K562 treated with DMSO at 1 percent for 4 hours (cell line): Measurements from ENCODE around the gene MED9. TPM values are rescaled to one million over a fixed set of nuclear protein-coding genes. Genes with fewer than 3 reads are reported as not detected.

Experiments used
- total RNA-seq: library from RNA; unstranded; fragments of 300-600 nt; gene quantifications from 2 replicates; pipeline ENCODE4 v1.2.3, GENCODE V29; 2022; ENCODE audit not compliant: insufficient read depth

Gene MED9, protein sequence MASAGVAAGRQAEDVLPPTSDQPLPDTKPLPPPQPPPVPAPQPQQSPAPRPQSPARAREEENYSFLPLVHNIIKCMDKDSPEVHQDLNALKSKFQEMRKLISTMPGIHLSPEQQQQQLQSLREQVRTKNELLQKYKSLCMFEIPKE
- total RNA-seq: 10.1 and 13.2 TPM in 2 replicates

GRCh38 chr17:17476865-17477467, at the start of gene MED9:
Gene MED9 (plus strand): TSS chr17:17477000. CDS start chr17:17477042, 42 bp downstream.

GRCh38 chr17:17496189-17497064, 19.6 kb downstream of the MED9 start, which contains the start of gene RASD1:
Gene RASD1 (minus strand): TSS chr17:17496395. CDS start chr17:17496181, 214 bp downstream.

Other genes starting within 250 kb of the MED9 start
- 44.3 and 56.3 TPM in 2 replicates for gene FLCN, start 239.8 kb upstream of the MED9 start, total RNA-seq
- gene COPS3, start 195.8 kb upstream of the MED9 start, total RNA-seq: 73.9 and 86.3 TPM in 2 replicates
- 15.1 and 16.7 TPM in 2 replicates for gene NT5M, start 173.6 kb upstream of the MED9 start, total RNA-seq
- 0.99 TPM in 1 of 2 replicates, not detected in the other for gene RASD1, start 19.4 kb downstream of the MED9 start, total RNA-seq
- gene PEMT, start 114.7 kb downstream of the MED9 start, total RNA-seq: 16.7 and 25.3 TPM in 2 replicates
- 8.6 and 16.8 TPM in 2 replicates for gene RAI1, start 204.5 kb downstream of the MED9 start, total RNA-seq